K562 (cell line): Measurements from ENCODE around the gene MATN4. TPM values are rescaled to one million over a fixed set of nuclear protein-coding genes. Genes with fewer than 3 reads are reported as not detected.

Experiments used
- CC2D1A ChIP-seq: fragments of 450-650 bp; IDR thresholded peaks from 2 replicates; pipeline ENCODE4 v1.6.1; 2017; ENCODE audit warnings: mild to moderate bottlenecking
- CREB1 ChIP-seq, 2 experiments: sonication (generic) in 1 of 2; formaldehyde crosslinking in 1 of 2; IDR thresholded peaks; 2 replicates each; pipeline versions ENCODE4 v1.6.1 to v1.8.0; 2012 to 2022; ENCODE audit warnings: inconsistent platforms in 1 of 2, mild to moderate bottlenecking in 1 of 2, missing genetic modification reagents in 1 of 2, moderate library complexity in 1 of 2
- GATAD2B ChIP-seq: fragments of 450-650 bp; IDR thresholded peaks from 2 replicates; pipeline ENCODE4 v1.6.1; 2017; ENCODE audit warnings: mild to moderate bottlenecking, borderline replicate concordance
- GMEB1 ChIP-seq: fragments of 250-450 bp; sonication (Bioruptor Pico); IDR thresholded peaks from 2 replicates; pipeline ENCODE4 v1.4.0; 2020; ENCODE audit warnings: mild to moderate bottlenecking
- MAFK ChIP-seq: IDR thresholded peaks from 2 replicates; pipeline ENCODE4 v1.6.1; 2011; ENCODE audit warnings: low read length, improper control_type of control experiment
- SP2 ChIP-seq: IDR thresholded peaks from 2 replicates; pipeline ENCODE4 v1.6.1; 2011; ENCODE audit warnings: mild to moderate bottlenecking, low read depth, low read length, moderate library complexity; ENCODE audit not compliant: poor library complexity, severe bottlenecking; ENCODE audit errors: extremely low read depth
- ZHX1 ChIP-seq: fragments of 150-350 bp; conservative IDR thresholded peaks from 2 replicates; pipeline ENCODE4 v1.6.1; 2014; ENCODE audit warnings: low read length
- ZNF133 ChIP-seq: fragments of 250-450 bp; sonication (Bioruptor Pico); IDR thresholded peaks from 2 replicates; pipeline ENCODE4 v1.4.0; 2020; ENCODE audit warnings: mild to moderate bottlenecking
- ZNF134 ChIP-seq: fragments of 250-450 bp; sonication (Bioruptor Pico); conservative IDR thresholded peaks from 2 replicates; pipeline ENCODE4 v1.4.0; 2020
- ZNF184 ChIP-seq: sonication (generic); formaldehyde crosslinking; IDR thresholded peaks from 2 replicates; pipeline ENCODE4 v1.5.0; 2020; ENCODE audit warnings: missing genetic modification reagents
- ZNF3 ChIP-seq: fragments of 250-450 bp; sonication (Bioruptor Pico); IDR thresholded peaks from 2 replicates; pipeline ENCODE4 v1.5.0; 2021; ENCODE audit warnings: mild to moderate bottlenecking, moderate library complexity
- ZNF407 ChIP-seq: fragments of 450-650 bp; IDR thresholded peaks from 2 replicates; pipeline ENCODE4 v1.6.1; 2016; ENCODE audit warnings: low read depth
- polyA plus RNA-seq, 8 experiments: library from polyadenylated mRNA; depleted of rRNA in 4 of 8; stranded (reverse) in 5 of 8; unstranded in 3 of 8; fragments of >200 nt; fragmentation: Nextera tagmentation in 2 of 8; fragmentation: Illumina TruSeq in 1 of 8; extraction: Ambion mirVana in 2 of 8; extraction: Trizol in 1 of 8; gene quantifications; 2 replicates each; pipeline versions ENCODE4 v1.2.1 to v1.2.3, GENCODE V29; 2011 to 2014; ENCODE audit warnings: inconsistent platforms in 1 of 8, missing spikeins in 1 of 8
- total RNA-seq, 7 experiments: library from RNA; depleted of rRNA in 6 of 7; stranded (reverse); fragments of >200 nt in 6 of 7; fragmentation: Illumina TruSeq in 2 of 7; extraction: Trizol in 2 of 7; gene quantifications; 2 replicates each; pipeline versions ENCODE4 v1.2.1 to v1.2.3, GENCODE V29; 2011 to 2021; ENCODE audit warnings: low replicate concordance in 1 of 7

Gene MATN4
- total and polyA plus RNA-seq, 9 of the 15 experiments (the other 6 are each of a cell fraction or from before 2014, with no cell fraction given): 0.09 TPM; not detected in 8

- TF ChIP-seq ZHX1 (no peak), ZNF134 (no peak), CC2D1A (0 out of 2 replicates have a peak, but pooled peaks have one; percentile 27), ZNF184 (CRISPR knock-in tag) (no peak), GMEB1 (CRISPR knock-in tag) (no peak), SP2 (no peak), CREB1 (IDR thresholded peaks at IDR 0.05) (peak; percentile 35; the same call in 1 of the 2 replicates), CREB1 (CRISPR knock-in tag; IDR thresholded peaks at IDR 0.05) (no peak), ZNF407 (no peak), ZNF133 (CRISPR knock-in tag) (no peak), MAFK (no peak), ZNF3 (CRISPR knock-in tag) (no peak), GATAD2B (no peak)
These were observed 14.8 kb downstream of the MATN4 start (continued) for GRCh38 chr20:45293041-45294002.
